Measurements from ENCODE around the gene DIAPH1.

- TF ChIP-seq CTCF (IDR thresholded peaks at IDR 0.05) (no peak), POLR2A (IDR thresholded peaks at IDR 0.05) (no peak)
Observed at GRCh38 chr5:141596867-141597266, 21.9 kb downstream of the DIAPH1 start.

All from Peyer's patch (tissue), 4 donors.